ENCODE measurements around the gene GRIK3.

The GRIK3 gene

GRCh38 chr1:37036667-37037053 lies 2.3 kb upstream of the GRIK3 start:
- Mint-ChIP-seq H3K27me3 (peaks cover 28% of the 10 kb centered on the region), H3K4me1 (peaks cover 28% of the 10 kb centered on the region), H3K4me3 (peak overlapping the region; percentile 81), H3K36me3 (no peaks in the 10 kb centered on the region), H3K27ac (peak overlapping the region; percentile 7), H3K9me3 (no peaks in the 10 kb centered on the region)
- DNase-seq (ENCODE audit: low spot score in 2 of 2) (no peak), ATAC-seq (ENCODE audit: low read depth) (no peak)

GRCh38 chr1:37035796-37036666 lies 1.7 kb upstream of the GRIK3 start:
- ATAC-seq (ENCODE audit: low read depth) (peak; percentile 90), DNase-seq (ENCODE audit: low spot score in 2 of 2) (peak in 1 of 2 donors; percentile 32)
- peaks cover 30% of the 10 kb centered on the region for H3K4me1 Mint-ChIP-seq
- H3K9me3 Mint-ChIP-seq: no peaks in the 10 kb centered on the region
- H3K36me3 Mint-ChIP-seq: no peaks in the 10 kb centered on the region
- peak overlapping the region; percentile 81 for H3K4me3 Mint-ChIP-seq
- peak overlapping the region; percentile 7 for H3K27ac Mint-ChIP-seq
- H3K27me3 Mint-ChIP-seq: peaks cover 29% of the 10 kb centered on the region

- Mint-ChIP-seq H3K4me1 (peaks cover 34% of the 10 kb centered on the region), H3K9me3 (no peaks in the 10 kb centered on the region), H3K4me3 (peak overlapping the region; percentile 81), H3K27me3 (peaks cover 26% of the 10 kb centered on the region), H3K36me3 (no peaks in the 10 kb centered on the region), H3K27ac (no peak overlapping the region)
- ATAC-seq (ENCODE audit: low read depth): no peak
- no peak for DNase-seq (ENCODE audit: low spot score in 2 of 2)
Measured at GRCh38 chr1:37035014-37035691, 838 bp upstream of the GRIK3 start.

GRCh38 chr1:37033355-37034101 lies 787 bp downstream of the GRIK3 start:
- no peaks in the 10 kb centered on the region for H3K36me3 Mint-ChIP-seq
- no peak overlapping the region for H3K27ac Mint-ChIP-seq
- no peaks in the 10 kb centered on the region for H3K9me3 Mint-ChIP-seq
- peaks cover 41% of the 10 kb centered on the region for H3K4me1 Mint-ChIP-seq
- H3K27me3 Mint-ChIP-seq: peaks cover 14% of the 10 kb centered on the region
- peak overlapping the region; percentile 68 for H3K4me3 Mint-ChIP-seq
- no peak for ATAC-seq (ENCODE audit: low read depth)
- DNase-seq (ENCODE audit: low spot score in 2 of 2): no peak

- peaks cover 12% of the 10 kb centered on the region for H3K27me3 Mint-ChIP-seq
- peak overlapping the region; percentile 67 for H3K4me3 Mint-ChIP-seq
- peaks cover 41% of the 10 kb centered on the region for H3K4me1 Mint-ChIP-seq
- H3K9me3 Mint-ChIP-seq: no peaks in the 10 kb centered on the region
- no peak for ATAC-seq (ENCODE audit: low read depth)
- H3K27ac Mint-ChIP-seq: no peak overlapping the region
- no peaks in the 10 kb centered on the region for H3K36me3 Mint-ChIP-seq
- no peak for DNase-seq (ENCODE audit: low spot score in 2 of 2)
Measured at GRCh38 chr1:37032660-37033354, 1.5 kb downstream of the GRIK3 start.

- ATAC-seq (ENCODE audit: low read depth) (no peak), DNase-seq (ENCODE audit: low spot score in 2 of 2) (no peak)
- H3K4me1 Mint-ChIP-seq: peaks cover 35% of the 10 kb centered on the region
- H3K9me3 Mint-ChIP-seq: no peaks in the 10 kb centered on the region
- peaks cover 12% of the 10 kb centered on the region for H3K27me3 Mint-ChIP-seq
- H3K27ac Mint-ChIP-seq: no peak overlapping the region
- H3K4me3 Mint-ChIP-seq: no peak overlapping the region
- H3K36me3 Mint-ChIP-seq: no peaks in the 10 kb centered on the region
Measured at GRCh38 chr1:37031871-37032270, 2.4 kb downstream of the GRIK3 start.

GRCh38 chr1:37031429-37031828 lies 2.9 kb downstream of the GRIK3 start:
- Mint-ChIP-seq H3K4me1 (peaks cover 33% of the 10 kb centered on the region), H3K27me3 (peaks cover 12% of the 10 kb centered on the region)

GRCh38 chr1:37028981-37029617 lies 5.2 kb downstream of the GRIK3 start:
- peaks cover 9% of the 10 kb centered on the region for H3K27me3 Mint-ChIP-seq
- DNase-seq (ENCODE audit: low spot score in 2 of 2) (no peak), ATAC-seq (ENCODE audit: low read depth) (peak; percentile 78)
- H3K27ac Mint-ChIP-seq: no peak overlapping the region
- H3K4me3 Mint-ChIP-seq: no peak overlapping the region
- peaks cover 18% of the 10 kb centered on the region for H3K4me1 Mint-ChIP-seq
- no peaks in the 10 kb centered on the region for H3K9me3 Mint-ChIP-seq
- no peaks in the 10 kb centered on the region for H3K36me3 Mint-ChIP-seq

More at GRCh38 chr1:37031429-37031828, 2.9 kb downstream of the GRIK3 start:
- H3K9me3 Mint-ChIP-seq: no peaks in the 10 kb centered on the region
- no peak for DNase-seq (ENCODE audit: low spot score in 2 of 2)
- ATAC-seq (ENCODE audit: low read depth): no peak
- no peak overlapping the region for H3K4me3 Mint-ChIP-seq
- H3K27ac Mint-ChIP-seq: no peak overlapping the region
- no peaks in the 10 kb centered on the region for H3K36me3 Mint-ChIP-seq

- ATAC-seq (ENCODE audit: low read depth): no peak
- H3K4me1 Mint-ChIP-seq: no peaks in the 10 kb centered on the region
Measured at GRCh38 chr1:37021502-37021901, 12.8 kb downstream of the GRIK3 start.

GRCh38 chr1:37020653-37021277 lies 13.6 kb downstream of the GRIK3 start:
- H3K4me1 Mint-ChIP-seq: no peaks in the 10 kb centered on the region
- no peak overlapping the region for H3K27ac Mint-ChIP-seq
- DNase-seq (ENCODE audit: low spot score in 2 of 2): no peak
- H3K4me3 Mint-ChIP-seq: no peak overlapping the region
- no peaks in the 10 kb centered on the region for H3K36me3 Mint-ChIP-seq
- peaks cover 19% of the 10 kb centered on the region for H3K27me3 Mint-ChIP-seq
- no peak for ATAC-seq (ENCODE audit: low read depth)
- H3K9me3 Mint-ChIP-seq: peaks cover 2% of the 10 kb centered on the region

More at GRCh38 chr1:37021502-37021901, 12.8 kb downstream of the GRIK3 start:
- Mint-ChIP-seq H3K36me3 (no peaks in the 10 kb centered on the region), H3K9me3 (peaks cover 2% of the 10 kb centered on the region), H3K27me3 (peaks cover 18% of the 10 kb centered on the region), H3K27ac (no peak overlapping the region), H3K4me3 (no peak overlapping the region)
- DNase-seq (ENCODE audit: low spot score in 2 of 2): no peak

- H3K4me3 Mint-ChIP-seq: no peak overlapping the region
- H3K27ac Mint-ChIP-seq: no peak overlapping the region
- DNase-seq (ENCODE audit: low spot score in 2 of 2): no peak
- H3K4me1 Mint-ChIP-seq: no peaks in the 10 kb centered on the region
- peaks cover 2% of the 10 kb centered on the region for H3K36me3 Mint-ChIP-seq
- H3K9me3 Mint-ChIP-seq: peaks cover 2% of the 10 kb centered on the region
- no peak for ATAC-seq (ENCODE audit: low read depth)
- peaks cover 20% of the 10 kb centered on the region for H3K27me3 Mint-ChIP-seq
Measured at GRCh38 chr1:37018510-37018909, 15.8 kb downstream of the GRIK3 start.

- peaks cover 20% of the 10 kb centered on the region for H3K27me3 Mint-ChIP-seq
- no peaks in the 10 kb centered on the region for H3K4me1 Mint-ChIP-seq
- H3K9me3 Mint-ChIP-seq: peaks cover 4% of the 10 kb centered on the region
- no peak overlapping the region for H3K27ac Mint-ChIP-seq
- no peak overlapping the region for H3K4me3 Mint-ChIP-seq
- no peak for DNase-seq (ENCODE audit: low spot score in 2 of 2)
- peaks cover 2% of the 10 kb centered on the region for H3K36me3 Mint-ChIP-seq
- no peak for ATAC-seq (ENCODE audit: low read depth)
Measured at GRCh38 chr1:37017720-37018119, 16.6 kb downstream of the GRIK3 start.

- H3K27me3 Mint-ChIP-seq: peaks cover 20% of the 10 kb centered on the region
- ATAC-seq (ENCODE audit: low read depth) (no peak), DNase-seq (ENCODE audit: low spot score in 2 of 2) (no peak)
- H3K36me3 Mint-ChIP-seq: peaks cover 2% of the 10 kb centered on the region
- no peak overlapping the region for H3K27ac Mint-ChIP-seq
- H3K4me3 Mint-ChIP-seq: no peak overlapping the region
- no peaks in the 10 kb centered on the region for H3K4me1 Mint-ChIP-seq
- H3K9me3 Mint-ChIP-seq: peaks cover 4% of the 10 kb centered on the region
Measured at GRCh38 chr1:37016121-37016520, 18.2 kb downstream of the GRIK3 start.
